Adrenal gland (tissue), 5 donors: Measurements from ENCODE around the gene IRF9.

Experiments
- CTCF ChIP-seq, 6 experiments: fragments of 450-650 bp in 4 of 6; fragments of 200-600 bp in 2 of 6; sonication (generic) in 1 of 6; IDR thresholded peaks; 1 replicate in 5 of 6; 2 replicates in 1 of 6; pipeline versions ENCODE4 v1.5.1 to v1.8.0; 2016 to 2021; ENCODE audit warnings: antibody characterized with exemption in 6 of 6, mild to moderate bottlenecking in 2 of 6, moderate library complexity in 1 of 6
- POLR2A ChIP-seq, 2 donors: fragments of 450-650 bp; IDR thresholded peaks; one replicate each; pipeline ENCODE4 v1.6.1; 2017; ENCODE audit warnings: antibody characterized with exemption in 2 of 2, mild to moderate bottlenecking in 2 of 2, moderate library complexity in 1 of 2
- donor health status: DM: no; HTN: no; CAD: no.

DNA sequence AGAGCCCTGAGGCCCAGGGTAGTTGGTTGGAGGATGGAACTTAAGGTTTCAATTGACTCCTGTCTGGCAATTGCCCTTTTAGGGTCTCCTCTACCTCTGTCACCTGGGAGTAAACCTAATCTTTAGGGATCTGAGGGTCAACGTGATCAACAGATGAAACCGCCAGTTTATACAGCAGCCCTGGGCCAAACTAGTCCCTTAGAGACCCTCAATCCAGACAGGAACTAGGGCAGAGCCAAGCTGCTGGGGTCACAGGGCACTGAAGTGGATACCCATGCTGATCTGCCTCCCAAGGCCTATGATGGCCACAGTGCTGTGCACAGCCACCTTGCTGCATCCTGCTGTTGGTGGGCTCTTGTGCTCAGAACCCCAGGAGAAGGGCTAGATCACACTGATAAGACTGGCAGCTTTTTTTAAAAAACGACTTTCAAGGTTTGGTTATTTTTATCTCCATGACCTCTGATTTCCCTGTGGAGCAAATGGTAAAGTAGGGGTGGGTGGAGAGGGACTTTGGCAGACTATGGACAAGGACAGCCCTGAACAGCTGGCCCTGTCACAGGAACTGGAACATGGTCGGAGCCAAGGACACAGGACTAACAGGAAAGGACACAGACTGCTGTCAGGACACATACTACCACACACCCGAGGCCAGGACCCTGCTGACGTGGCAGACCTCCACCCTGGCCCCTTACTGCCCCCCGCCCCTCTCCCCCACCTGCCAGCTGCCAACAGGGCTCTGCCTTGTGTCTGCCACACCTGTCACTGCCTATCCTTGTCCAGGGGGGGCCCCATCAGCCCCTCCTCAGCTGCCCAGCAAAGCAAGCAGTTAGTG, 30.1 kb upstream of the IRF9 start:
- TF ChIP-seq POLR2A (IDR thresholded peaks at IDR 0.05) (peak in 1 of 2 donors; percentile 36), CTCF (IDR thresholded peaks at IDR 0.05) (no peak)
